Neuronal stem cell (in vitro differentiated cells): ENCODE measurements around the gene TMEM82.
A peak's percentile ranks its signal among the peaks of the same experiment; 100 is the strongest.

ENCODE experiments used
- DNase-seq: peaks from one replicate; pipeline ENCODE4 v3.0.0-alpha.2; 2013; ENCODE audit warnings: low spot score
- H2AFZ ChIP-seq: one replicate; pipeline ENCODE4 v1.6.1; 2013; ENCODE audit warnings: mild to moderate bottlenecking, low read length, inconsistent platforms
- H2AK5ac ChIP-seq: 2 replicates; pipeline ENCODE4 v1.6.1; 2013; ENCODE audit warnings: low read depth, mild to moderate bottlenecking, inconsistent platforms, low read length, moderate library complexity, mixed read lengths
- H2BK120ac ChIP-seq: 2 replicates; pipeline ENCODE4 v1.6.1; 2013; ENCODE audit warnings: low read depth, mild to moderate bottlenecking, inconsistent platforms, low read length, moderate library complexity, mixed read lengths
- H2BK12ac ChIP-seq: one replicate; pipeline ENCODE4 v1.6.1; 2013; ENCODE audit warnings: low read length, inconsistent platforms
- H2BK15ac ChIP-seq: 2 replicates; pipeline ENCODE4 v1.6.1; 2013; ENCODE audit warnings: mild to moderate bottlenecking, low read length, inconsistent platforms, mixed read lengths
- H2BK5ac ChIP-seq: one replicate; pipeline ENCODE4 v1.6.1; 2013; ENCODE audit warnings: inconsistent platforms, mild to moderate bottlenecking, low read length, moderate library complexity
- H3K14ac ChIP-seq: one replicate; pipeline ENCODE4 v1.6.1; 2013; ENCODE audit warnings: low read length, inconsistent platforms
- H3K18ac ChIP-seq: 2 replicates; pipeline ENCODE4 v1.6.1; 2013; ENCODE audit warnings: low read length, inconsistent platforms
- H3K23ac ChIP-seq: 2 replicates; pipeline ENCODE4 v1.6.1; 2013; ENCODE audit warnings: low read depth, mild to moderate bottlenecking, mixed read lengths, low read length, inconsistent platforms; ENCODE audit not compliant: poor library complexity
- H3K27ac ChIP-seq: replicated peaks from 3 replicates; pipeline ENCODE4 v1.5.1; 2013; ENCODE audit warnings: low read length, inconsistent platforms
- H3K27me3 ChIP-seq, 3 experiments: 2 replicates each; pipeline ENCODE4 v1.6.1; 2013; ENCODE audit warnings: low read length in 3 of 3, mild to moderate bottlenecking in 2 of 3, inconsistent platforms in 1 of 3, low read depth in 1 of 3, mixed read lengths in 1 of 3, moderate library complexity in 1 of 3; ENCODE audit not compliant: control insufficient read depth in 3 of 3, insufficient read depth in 3 of 3
- H3K36me3 ChIP-seq, 2 donors: replicated peaks in 1 of 2; 2 replicates each; pipeline ENCODE4 v1.6.1; 2013; ENCODE audit warnings: low read length in 2 of 2; ENCODE audit not compliant: control insufficient read depth in 2 of 2, insufficient read depth in 2 of 2
- H3K4ac ChIP-seq: 2 replicates; pipeline ENCODE4 v1.6.1; 2013; ENCODE audit warnings: inconsistent platforms, mild to moderate bottlenecking, low read length, moderate library complexity
- H3K4me1 ChIP-seq, 2 donors: 1 replicate in 1 of 2; 2 replicates in 1 of 2; pipeline ENCODE4 v1.6.1; 2013; ENCODE audit warnings: low read length in 2 of 2, low read depth in 1 of 2; ENCODE audit not compliant: control insufficient read depth in 2 of 2, insufficient read depth in 1 of 2
- H3K4me2 ChIP-seq: one replicate; pipeline ENCODE4 v1.6.1; 2013; ENCODE audit warnings: mild to moderate bottlenecking, low read length, inconsistent platforms; ENCODE audit not compliant: insufficient read depth, poor library complexity, severe bottlenecking
- H3K4me3 ChIP-seq, 2 donors: 2 replicates each; pipeline ENCODE4 v1.5.1; 2013; ENCODE audit warnings: low read length in 2 of 2, mild to moderate bottlenecking in 2 of 2, inconsistent platforms in 1 of 2, moderate library complexity in 1 of 2
- H3K79me1 ChIP-seq: one replicate; pipeline ENCODE4 v1.6.1; 2013; ENCODE audit warnings: low read depth, mild to moderate bottlenecking, inconsistent platforms, low read length, moderate library complexity
- H3K9ac ChIP-seq: one replicate; pipeline ENCODE4 v1.6.1; 2013; ENCODE audit warnings: mild to moderate bottlenecking, low read depth, low read length, inconsistent platforms; ENCODE audit not compliant: poor library complexity
- H3K9me3 ChIP-seq, 2 donors: replicated peaks in 1 of 2; 2 replicates each; pipeline versions ENCODE3 to v1.6.1; 2013; ENCODE audit warnings: low read length in 2 of 2, mild to moderate bottlenecking in 2 of 2, inconsistent platforms in 1 of 2, low read depth in 1 of 2, mixed read lengths in 1 of 2, moderate library complexity in 1 of 2; ENCODE audit not compliant: control insufficient read depth in 2 of 2, insufficient read depth in 1 of 2
- H4K8ac ChIP-seq: one replicate; pipeline ENCODE4 v1.6.1; 2013; ENCODE audit warnings: low read depth, mild to moderate bottlenecking, inconsistent platforms, low read length, moderate library complexity
- H4K91ac ChIP-seq: one replicate; pipeline ENCODE4 v1.6.1; 2013; ENCODE audit warnings: low read length, low read depth, mild to moderate bottlenecking, inconsistent platforms; ENCODE audit not compliant: poor library complexity
- WGBS, 2 donors: extraction: QIAGEN DNeasy Blood & Tissue Kit; methylation state at CpG; one replicate each; pipeline ENCODE4 v1.1.7; 2013; ENCODE audit warnings: missing lambda C conversion rate in 2 of 2, mixed read lengths in 1 of 2; ENCODE audit not compliant: insufficient read length in 2 of 2, insufficient replicate concordance in 1 of 2; ENCODE audit errors: extremely low coverage in 2 of 2; 5-methylcytosine and 5-hydroxymethylcytosine counted together

Gene TMEM82

GRCh38 chr1:15751717-15752116 lies 9.4 kb downstream of the TMEM82 start:
- WGBS, 2 donors: no CpG with 5 or more reads among the region's 10 CpGs
- Histone ChIP-seq H2AK5ac (peak overlapping the region; percentile 25), H3K9ac (no peak overlapping the region)

DNA sequence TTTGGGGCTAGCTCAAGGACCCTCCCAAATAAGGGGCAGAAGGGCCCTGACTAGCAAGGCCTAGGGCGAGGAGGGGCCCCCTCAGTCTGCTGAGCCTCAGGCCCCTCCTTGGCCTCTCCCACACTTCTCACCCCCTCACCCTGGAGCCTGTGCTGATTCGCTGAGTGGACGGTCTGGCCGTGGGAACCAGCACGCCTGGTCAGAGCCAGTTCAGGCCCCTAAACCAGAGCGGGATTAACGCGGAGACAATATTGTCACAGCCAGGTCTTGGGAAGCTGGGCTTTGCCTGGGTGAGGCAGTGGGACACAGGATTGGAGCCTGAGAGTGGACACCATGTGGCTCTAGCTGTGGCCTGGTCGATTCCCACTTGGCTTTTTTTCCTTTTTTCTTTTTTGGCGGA lies 11.5 kb downstream of the TMEM82 start:
- Histone ChIP-seq H3K79me1 (no peaks in the 10 kb centered on the region), H3K9me3 (no peaks in the 10 kb centered on the region), H4K8ac (no peak overlapping the region), H3K4me3 (no peak overlapping the region), H4K91ac (no peak overlapping the region), H3K18ac (peak overlapping the region; percentile 39), H3K4me2 (no peak overlapping the region), H2AK5ac (peak overlapping the region; percentile 66), H3K23ac (peak overlapping the region; percentile 8), H3K9ac (no peak overlapping the region), H3K27me3 (peaks cover 0 to 34% (median 14%) of the 10 kb centered on the region in 3 experiments), H2BK15ac (peak overlapping the region; percentile 74), H3K27ac (no peak overlapping the region), H2BK120ac (no peak overlapping the region), H3K36me3 (no peaks in the 10 kb centered on the region), H3K14ac (no peak overlapping the region), H2AFZ (no peak overlapping the region), H2BK5ac (no peak overlapping the region), H2BK12ac (no peak overlapping the region), H3K4me1 (peaks cover 19 to 26% of the 10 kb centered on the region in 2 donors), H3K4ac (no peak overlapping the region)
- WGBS, 2 donors: no CpG with 5 or more reads among the region's 10 CpGs
- DNase-seq: no peak

More at GRCh38 chr1:15751717-15752116, 9.4 kb downstream of the TMEM82 start:
- H3K14ac ChIP-seq: no peak overlapping the region
- peak overlapping the region; percentile 46 for H2BK12ac ChIP-seq
- no peak overlapping the region for H4K91ac ChIP-seq
- no peaks in the 10 kb centered on the region for H3K36me3 ChIP-seq
- H2AFZ ChIP-seq: no peak overlapping the region
- H4K8ac ChIP-seq: no peak overlapping the region
- no peak for DNase-seq
- H3K23ac ChIP-seq: no peak overlapping the region
- no peak overlapping the region for H3K4me2 ChIP-seq
- peaks cover 0 to 20% (median 6%) of the 10 kb centered on the region in 3 experiments for H3K27me3 ChIP-seq
- H2BK120ac ChIP-seq: no peak overlapping the region
- H3K18ac ChIP-seq: peak overlapping the region; percentile 7
- H3K4me3 ChIP-seq: no peak overlapping the region
- no peaks in the 10 kb centered on the region for H3K9me3 ChIP-seq
- peaks cover 7 to 16% of the 10 kb centered on the region in 2 donors for H3K4me1 ChIP-seq
- H3K27ac ChIP-seq: no peak overlapping the region
- H3K79me1 ChIP-seq: no peaks in the 10 kb centered on the region
- no peak overlapping the region for H3K4ac ChIP-seq
- no peak overlapping the region for H2BK15ac ChIP-seq
- no peak overlapping the region for H2BK5ac ChIP-seq

GRCh38 chr1:15755021-15755645 lies 12.8 kb downstream of the TMEM82 start:
- no peaks in the 10 kb centered on the region for H3K36me3 ChIP-seq
- whole genome bisulfite sequencing, 2 donors: no CpG with 5 or more reads among the region's 2 CpGs

DNA sequence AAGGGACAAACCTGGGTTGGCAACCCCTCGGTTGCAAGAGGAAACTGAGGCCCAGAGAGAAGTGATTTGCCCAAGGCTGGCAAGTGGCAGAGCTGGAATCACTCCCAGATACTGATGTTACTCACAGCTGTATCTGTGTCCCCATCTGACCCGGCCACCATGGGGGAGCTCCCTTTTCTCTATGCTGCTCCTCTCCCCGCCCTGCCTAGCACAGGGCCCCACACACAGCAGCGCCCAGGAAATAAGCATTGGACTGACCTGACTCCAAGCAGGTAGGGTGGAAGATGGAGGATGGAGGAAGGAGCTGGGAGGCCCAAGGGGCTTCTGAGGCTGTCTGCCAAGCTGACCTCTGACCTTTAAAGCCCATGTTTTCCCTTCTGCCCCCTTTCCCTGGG lies 13.3 kb downstream of the TMEM82 start:
- Histone ChIP-seq H2BK15ac (no peak overlapping the region), H2AK5ac (no peak overlapping the region), H3K14ac (no peak overlapping the region), H3K27me3 (peaks cover 0 to 29% (median 20%) of the 10 kb centered on the region in 3 experiments), H3K4me2 (no peak overlapping the region), H3K79me1 (peaks cover 4% of the 10 kb centered on the region), H3K18ac (no peak overlapping the region), H4K91ac (no peak overlapping the region), H2BK120ac (no peak overlapping the region), H3K4me1 (peaks cover 22 to 31% of the 10 kb centered on the region in 2 donors), H3K9ac (no peak overlapping the region), H2BK12ac (no peak overlapping the region), H3K4ac (no peak overlapping the region), H4K8ac (no peak overlapping the region), H3K23ac (no peak overlapping the region), H3K36me3 (no peaks in the 10 kb centered on the region), H3K9me3 (no peaks in the 10 kb centered on the region), H2BK5ac (no peak overlapping the region), H2AFZ (no peak overlapping the region), H3K4me3 (no peak overlapping the region), H3K27ac (no peak overlapping the region)
- no CpG with 5 or more reads among the region's 4 CpGs for WGBS, 2 donors
- no peak for DNase-seq

More at GRCh38 chr1:15755021-15755645, 12.8 kb downstream of the TMEM82 start:
- Histone ChIP-seq H2BK15ac (no peak overlapping the region), H2BK12ac (no peak overlapping the region), H3K79me1 (peaks cover 2% of the 10 kb centered on the region), H4K91ac (no peak overlapping the region), H2BK5ac (no peak overlapping the region), H3K14ac (no peak overlapping the region), H3K4ac (no peak overlapping the region), H4K8ac (no peak overlapping the region), H3K4me2 (no peak overlapping the region), H3K9ac (no peak overlapping the region), H2AK5ac (no peak overlapping the region), H3K27me3 (peaks cover 0 to 31% (median 20%) of the 10 kb centered on the region in 3 experiments), H3K27ac (no peak overlapping the region), H3K4me3 (no peak overlapping the region), H2AFZ (no peak overlapping the region), H3K9me3 (no peaks in the 10 kb centered on the region), H3K18ac (no peak overlapping the region), H2BK120ac (no peak overlapping the region), H3K23ac (no peak overlapping the region), H3K4me1 (peaks cover 19 to 29% of the 10 kb centered on the region in 2 donors)
- no peak for DNase-seq
